SK-N-SH (cell line): ENCODE measurements around the gene HACD4. TPM values are rescaled to one million over a fixed set of nuclear protein-coding genes. Genes with fewer than 3 reads are reported as not detected.

Source experiments
- CTCF ChIA-PET: fragments of 300-600, 350-600 bp; formaldehyde crosslinking; extraction: SDS; loops from one replicate; lab custom pipeline; 2021; lab: Yijun Ruan, JAX
- POLR2A ChIA-PET: fragments of 350-600 bp; sonication (Branson Sonifier 250); formaldehyde crosslinking; extraction: SDS; loops from one replicate; lab custom pipeline; 2020; ENCODE audit warnings: antibody characterized with exemption, inconsistent platforms; lab: Yijun Ruan, JAX
- DNase-seq: peaks from one replicate; pipeline ENCODE4 v3.0.0; 2012
- H2AFZ ChIP-seq: fragments of 200-600 bp; sonication (generic); 2 replicates; pipeline ENCODE4 v1.8.1; 2016; ENCODE audit warnings: antibody characterized with exemption, mild to moderate bottlenecking, low read depth
- H3F3A ChIP-seq: fragments of 200-600 bp; sonication (generic); replicated peaks from 2 replicates; pipeline ENCODE3; 2016; ENCODE audit warnings: antibody characterized with exemption, mild to moderate bottlenecking; ENCODE audit not compliant: insufficient read depth
- H3K27ac ChIP-seq, 2 experiments: fragments of 200-500 bp in 1 of 2; fragments of 200-600 bp in 1 of 2; sonication (Bioruptor generic) in 1 of 2; sonication (generic), shearing (Covaris generic) in 1 of 2; 2 replicates each; pipeline versions ENCODE4 v1.5.1 to v1.6.1; 2014 to 2016; ENCODE audit warnings: low read depth in 2 of 2, inconsistent platforms in 1 of 2, low read length in 1 of 2, mild to moderate bottlenecking in 1 of 2, mixed read lengths in 1 of 2
- H3K27me3 ChIP-seq: fragments of 200-600 bp; sonication (generic), shearing (Covaris generic); 2 replicates; pipeline ENCODE4 v1.6.1; 2016; ENCODE audit warnings: mixed run types; ENCODE audit not compliant: insufficient read depth
- H3K36me3 ChIP-seq, 2 experiments: fragments of 200-500 bp in 1 of 2; fragments of 200-600 bp in 1 of 2; sonication (Bioruptor generic) in 1 of 2; sonication (generic) in 1 of 2; replicated peaks in 1 of 2; 2 replicates each; pipeline versions ENCODE3 to v1.5.1; 2014 to 2016; ENCODE audit warnings: low read length in 1 of 2, mild to moderate bottlenecking in 1 of 2; ENCODE audit not compliant: insufficient read depth in 2 of 2, control insufficient read depth in 1 of 2
- H3K4me1 ChIP-seq, 2 experiments: fragments of 200-500 bp in 1 of 2; fragments of 200-600 bp in 1 of 2; sonication (Bioruptor generic) in 1 of 2; sonication (generic), shearing (Covaris generic) in 1 of 2; 2 replicates each; pipeline versions ENCODE4 v1.5.1 to v1.6.1; 2014 to 2016; ENCODE audit warnings: low read depth in 1 of 2, low read length in 1 of 2, mixed run types in 1 of 2; ENCODE audit not compliant: insufficient read depth in 2 of 2, control insufficient read depth in 1 of 2
- H3K4me2 ChIP-seq: fragments of 200-600 bp; sonication (generic), shearing (Covaris generic); 2 replicates; pipeline ENCODE4 v1.6.1; 2017; ENCODE audit warnings: mixed run types
- H3K4me3 ChIP-seq, 2 experiments: fragments of 200-500 bp in 1 of 2; fragments of 200-600 bp in 1 of 2; sonication (Bioruptor generic) in 1 of 2; sonication (generic), shearing (Covaris generic) in 1 of 2; 2 replicates each; pipeline versions ENCODE4 v1.5.1 to v1.8.1; 2014 to 2016; ENCODE audit warnings: low read depth in 2 of 2, inconsistent platforms in 1 of 2, low read length in 1 of 2, mild to moderate bottlenecking in 1 of 2, mixed read lengths in 1 of 2, moderate library complexity in 1 of 2
- H3K79me2 ChIP-seq: fragments of 200-600 bp; sonication (generic); 2 replicates; pipeline ENCODE4 v1.8.1; 2017; ENCODE audit warnings: mild to moderate bottlenecking; ENCODE audit not compliant: insufficient read depth
- H3K9ac ChIP-seq: fragments of 200-600 bp; sonication (generic); 2 replicates; pipeline ENCODE4 v1.6.1; 2017; ENCODE audit warnings: mixed run types
- H3K9me2 ChIP-seq: fragments of 200-600 bp; sonication (generic); 2 replicates; pipeline ENCODE4 v1.6.1; 2017; ENCODE audit warnings: mixed run types
- H3K9me3 ChIP-seq: fragments of 200-600 bp; sonication (generic); 2 replicates; pipeline ENCODE4 v1.6.1; 2017; ENCODE audit warnings: mixed run types, mild to moderate bottlenecking, moderate library complexity
- H4K20me1 ChIP-seq: fragments of 200-600 bp; sonication (generic); 2 replicates; pipeline ENCODE4 v1.6.1; 2017; ENCODE audit warnings: mild to moderate bottlenecking, mixed run types; ENCODE audit not compliant: insufficient read depth
- EP300 ChIP-seq, 2 experiments: IDR thresholded peaks; 2 replicates each; pipeline versions ENCODE4 v1.4.0 to v1.6.1; 2012; ENCODE audit warnings: borderline replicate concordance in 1 of 2, low read depth in 1 of 2, low read length in 1 of 2
- EZH2phosphoT487 ChIP-seq: fragments of 200-600 bp; sonication (generic); IDR thresholded peaks from 2 replicates; pipeline ENCODE4 v1.6.1; 2017; ENCODE audit warnings: low read depth, mixed run types, mild to moderate bottlenecking, antibody characterized with exemption, moderate library complexity, borderline replicate concordance
- FOSL2 ChIP-seq: IDR thresholded peaks from 2 replicates; pipeline ENCODE4 v1.4.0; 2012; ENCODE audit warnings: low read depth, mild to moderate bottlenecking, moderate library complexity, borderline replicate concordance
- FOXM1 ChIP-seq: IDR thresholded peaks from 2 replicates; pipeline ENCODE4 v1.4.0; 2012; ENCODE audit warnings: low read depth, mild to moderate bottlenecking
- GABPA ChIP-seq: IDR thresholded peaks from 2 replicates; pipeline ENCODE4 v1.4.0; 2012; ENCODE audit warnings: low read depth, mild to moderate bottlenecking
- GATA2 ChIP-seq: sonication (generic); formaldehyde crosslinking; IDR thresholded peaks from 2 replicates; pipeline ENCODE4 v1.5.0; 2020; ENCODE audit warnings: mild to moderate bottlenecking, missing genetic modification reagents
- MEF2A ChIP-seq: IDR thresholded peaks from 2 replicates; pipeline ENCODE4 v1.4.0; 2012; ENCODE audit warnings: low read depth, borderline replicate concordance
- NFIC ChIP-seq: IDR thresholded peaks from 2 replicates; pipeline ENCODE4 v1.4.0; 2012; ENCODE audit warnings: borderline replicate concordance
- POLR2AphosphoS5 ChIP-seq: IDR thresholded peaks from 2 replicates; pipeline ENCODE4 v1.6.1; 2012; ENCODE audit warnings: low read depth, low read length
- RAD21 ChIP-seq: IDR thresholded peaks from 2 replicates; pipeline ENCODE4 v1.6.1; 2012; ENCODE audit warnings: mild to moderate bottlenecking, low read length
- RFX5 ChIP-seq: IDR thresholded peaks from 2 replicates; pipeline ENCODE4 v1.6.1; 2012; ENCODE audit warnings: mild to moderate bottlenecking, improper control_type of control experiment, low read length
- RXRA ChIP-seq: IDR thresholded peaks from 2 replicates; pipeline ENCODE4 v1.4.0; 2012; ENCODE audit warnings: low read depth, mild to moderate bottlenecking, borderline replicate concordance
- SIN3A ChIP-seq: IDR thresholded peaks from 2 replicates; pipeline ENCODE4 v1.6.1; 2012; ENCODE audit warnings: low read depth, mild to moderate bottlenecking, low read length, moderate library complexity, borderline replicate concordance
- SMC3 ChIP-seq: IDR thresholded peaks from 2 replicates; pipeline ENCODE4 v1.6.1; 2012; ENCODE audit warnings: low read depth, low read length, improper control_type of control experiment
- TAF1 ChIP-seq: IDR thresholded peaks from 2 replicates; pipeline ENCODE4 v1.6.1; 2012; ENCODE audit warnings: low read depth, mild to moderate bottlenecking, low read length, moderate library complexity, borderline replicate concordance
- TEAD4 ChIP-seq: IDR thresholded peaks from 2 replicates; pipeline ENCODE4 v1.4.0; 2012; ENCODE audit warnings: mild to moderate bottlenecking, borderline replicate concordance; ENCODE audit not compliant: insufficient read depth
- USF2 ChIP-seq: fragments of 150-350 bp; IDR thresholded peaks from 2 replicates; pipeline ENCODE4 v1.6.1; 2017; ENCODE audit warnings: antibody characterized with exemption, low read length, low read depth, borderline replicate concordance
- WGBS: methylation state at CpG from one replicate; pipeline ENCODE4 v1.1.6; 2017; ENCODE audit warnings: low lambda C conversion rate; 5-methylcytosine and 5-hydroxymethylcytosine counted together
- polyA plus RNA-seq, 3 experiments: library from polyadenylated mRNA; depleted of rRNA; stranded (reverse); fragments of >200 nt; gene quantifications; 2 replicates each; pipeline ENCODE4 v1.2.3, GENCODE V29; 2012
- TF ChIP-seq, protein P1 (sequence below): IDR thresholded peaks from 2 replicates; pipeline ENCODE4 v1.4.0; 2012; ENCODE audit warnings: low read depth, borderline replicate concordance

HACD4 gene
- polyA plus RNA-seq, 1 of the 3 experiments (the other 2 are of a cell fraction) = under 0.01 TPM

- Histone ChIP-seq H3K4me1 (peaks cover 0 to 6% of the 10 kb centered on the region in 2 experiments; a peak in 2 of 4 replicates), H3F3A (no peaks in the 10 kb centered on the region), H3K9me2 (no peaks in the 10 kb centered on the region), H3K4me2 (no peak overlapping the region), H3K36me3 (no peaks in the 10 kb centered on the region), H2AFZ (no peak overlapping the region), H3K79me2 (no peaks in the 10 kb centered on the region), H3K27me3 (no peaks in the 10 kb centered on the region), H3K4me3 (no peak overlapping the region), H3K9me3 (no peaks in the 10 kb centered on the region), H4K20me1 (no peaks in the 10 kb centered on the region), H3K27ac (no peak overlapping the region), H3K9ac (no peak overlapping the region)
- DNase-seq = no peak
- TF ChIP-seq TAF1 (no peak), RAD21 (no peak), POLR2AphosphoS5 (no peak), GABPA (no peak), EP300 (IDR thresholded peaks at IDR 0.05; ENCODE audit: borderline replicate concordance in 1 of 2, low read depth in 1 of 2, low read length in 1 of 2) (no peak), RXRA (no peak), EZH2phosphoT487 (no peak), SMC3 (no peak), SIN3A (no peak), USF2 (no peak), NFIC (no peak), RFX5 (no peak), TEAD4 (no peak), FOXM1 (no peak), GATA2 (CRISPR knock-in tag) (no peak), MEF2A (no peak), FOSL2 (no peak)
- TF ChIP-seq, protein P1, sequence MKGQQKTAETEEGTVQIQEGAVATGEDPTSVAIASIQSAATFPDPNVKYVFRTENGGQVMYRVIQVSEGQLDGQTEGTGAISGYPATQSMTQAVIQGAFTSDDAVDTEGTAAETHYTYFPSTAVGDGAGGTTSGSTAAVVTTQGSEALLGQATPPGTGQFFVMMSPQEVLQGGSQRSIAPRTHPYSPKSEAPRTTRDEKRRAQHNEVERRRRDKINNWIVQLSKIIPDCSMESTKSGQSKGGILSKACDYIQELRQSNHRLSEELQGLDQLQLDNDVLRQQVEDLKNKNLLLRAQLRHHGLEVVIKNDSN = no peak
- ChIA-PET CTCF (no interaction called here), POLR2A (no interaction called here)
- 78% methylated on average over 5 of the region's 5 CpGs for WGBS
Observed at GRCh38 chr9:21015129-21015815, 16.2 kb downstream of the HACD4 start.
